Neural progenitor cell (in vitro differentiated cells): ENCODE results near the gene IDUA. TPM values are rescaled to one million over a fixed set of nuclear protein-coding genes. Genes with fewer than 3 reads are reported as not detected.

Experiments used
- DNase-seq: peaks from one replicate; pipeline ENCODE4 v3.0.0-alpha.2; 2016; ENCODE audit warnings: low spot score
- H2AFZ ChIP-seq: fragments of 200-600 bp; sonication (generic); replicated peaks from 2 replicates; pipeline ENCODE4 v1.6.1; 2016; ENCODE audit warnings: antibody characterized with exemption
- H3F3A ChIP-seq: fragments of 200-600 bp; sonication (generic); 2 replicates; pipeline ENCODE4 v1.6.1; 2016; ENCODE audit warnings: antibody characterized with exemption, low read depth
- H3K27ac ChIP-seq: fragments of 200-600 bp; sonication (generic); 2 replicates; pipeline ENCODE4 v1.5.1; 2016; ENCODE audit warnings: mild to moderate bottlenecking
- H3K27me3 ChIP-seq: fragments of 200-600 bp; sonication (generic); 2 replicates; pipeline ENCODE4 v1.6.1; 2016; ENCODE audit warnings: mild to moderate bottlenecking, moderate library complexity
- H3K36me3 ChIP-seq: fragments of 200-600 bp; sonication (generic); 2 replicates; pipeline ENCODE4 v1.5.1; 2016
- H3K4me1 ChIP-seq: fragments of 200-600 bp; sonication (generic); 2 replicates; pipeline ENCODE4 v1.6.1; 2016; ENCODE audit warnings: mixed run types
- H3K4me2 ChIP-seq: fragments of 200-600 bp; sonication (generic); 2 replicates; pipeline ENCODE4 v1.6.1; 2016
- H3K4me3 ChIP-seq: fragments of 200-600 bp; sonication (generic); 2 replicates; pipeline ENCODE4 v1.5.1; 2016
- H3K79me2 ChIP-seq: fragments of 200-600 bp; sonication (generic); 2 replicates; pipeline ENCODE4 v1.6.1; 2016; ENCODE audit warnings: low read depth
- H3K9ac ChIP-seq: fragments of 200-600 bp; sonication (generic); 2 replicates; pipeline ENCODE4 v1.6.1; 2016
- H3K9me3 ChIP-seq: fragments of 200-600 bp; sonication (generic); 2 replicates; pipeline ENCODE4 v1.5.1; 2016; ENCODE audit warnings: low read depth
- H4K20me1 ChIP-seq: fragments of 200-600 bp; sonication (generic); 2 replicates; pipeline ENCODE4 v1.6.1; 2016; ENCODE audit warnings: low read depth
- H3K27ac Mint-ChIP-seq: 3 replicates; pipeline ENCODE4 v1.8.0; 2021; ENCODE audit warnings: mixed read lengths
- H3K27me3 Mint-ChIP-seq: 2 replicates; pipeline ENCODE4 v1.8.0; 2022; ENCODE audit warnings: low read depth, mild to moderate bottlenecking, inconsistent platforms, moderate library complexity, mixed read lengths; ENCODE audit not compliant: insufficient read depth
- H3K36me3 Mint-ChIP-seq: 3 replicates; pipeline ENCODE4 v1.8.0; 2021; ENCODE audit warnings: mixed read lengths
- H3K4me1 Mint-ChIP-seq: 3 replicates; pipeline ENCODE4 v1.8.0; 2021; ENCODE audit warnings: mixed read lengths
- H3K4me3 Mint-ChIP-seq: 3 replicates; pipeline ENCODE4 v1.8.0; 2021; ENCODE audit warnings: mild to moderate bottlenecking, moderate library complexity, mixed read lengths
- H3K9me3 Mint-ChIP-seq: 3 replicates; pipeline ENCODE4 v1.8.0; 2020; ENCODE audit warnings: mixed read lengths
- EZH2 ChIP-seq: fragments of 200-600 bp; sonication (generic); IDR thresholded peaks from 2 replicates; pipeline ENCODE4 v1.6.1; 2017; ENCODE audit warnings: antibody characterized with exemption, mild to moderate bottlenecking, moderate library complexity
- EZH2phosphoT487 ChIP-seq: fragments of 200-600 bp; sonication (generic); IDR thresholded peaks from 2 replicates; pipeline ENCODE4 v1.6.1; 2017; ENCODE audit warnings: antibody characterized with exemption
- total RNA-seq: library from RNA; depleted of rRNA; stranded (reverse); fragments of >200 nt; gene quantifications from 2 replicates; pipeline ENCODE4 v1.2.3, GENCODE V29; 2015; ENCODE audit warnings: low replicate concordance
- TF ChIP-seq, protein P1 (sequence below): fragments of 200-600 bp; sonication (generic); IDR thresholded peaks from 2 replicates; pipeline ENCODE4 v1.5.1; 2017; ENCODE audit warnings: antibody characterized with exemption, mild to moderate bottlenecking

The IDUA gene
- total RNA-seq, 1 donor from 2014 or later = 0.47 TPM

DNA sequence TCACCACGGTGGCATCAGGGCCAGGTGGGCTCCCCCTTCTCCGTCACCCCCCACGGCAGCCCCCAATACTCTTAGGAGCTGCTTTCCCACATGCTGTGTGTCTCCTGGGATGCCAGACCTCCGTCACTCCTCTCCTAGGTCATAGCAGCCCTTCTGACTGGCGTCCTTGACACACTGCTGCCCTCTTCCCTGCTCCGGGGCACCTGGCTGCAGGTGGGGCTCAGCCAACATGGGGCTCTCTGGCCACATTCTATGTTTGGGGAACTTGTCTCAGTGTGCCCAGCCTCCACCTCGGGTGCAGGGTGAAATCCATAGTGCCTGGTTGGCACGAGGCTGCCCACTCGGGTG lies 40.8 kb upstream of the IDUA start:
- H3K4me1 ChIP-seq = peaks cover 13% of the 10 kb centered on the region
- H3K9me3 ChIP-seq = no peaks in the 10 kb centered on the region
- H3K9ac ChIP-seq = no peak overlapping the region
- H3K36me3 Mint-ChIP-seq = no peaks in the 10 kb centered on the region
- H3K79me2 ChIP-seq = no peaks in the 10 kb centered on the region
- peaks cover 12% of the 10 kb centered on the region for H3K4me1 Mint-ChIP-seq
- peaks cover 2% of the 10 kb centered on the region for H3K27me3 Mint-ChIP-seq
- H4K20me1 ChIP-seq = no peaks in the 10 kb centered on the region
- no peak overlapping the region for H3K27ac ChIP-seq
- H3K4me3 ChIP-seq = no peak overlapping the region
- H3K4me3 Mint-ChIP-seq = peak overlapping the region; percentile 34
- no peaks in the 10 kb centered on the region for H3K36me3 ChIP-seq
- no peak for DNase-seq
- H2AFZ ChIP-seq = no peak overlapping the region
- no peak overlapping the region for H3K27ac Mint-ChIP-seq
- TF ChIP-seq, protein P1, sequence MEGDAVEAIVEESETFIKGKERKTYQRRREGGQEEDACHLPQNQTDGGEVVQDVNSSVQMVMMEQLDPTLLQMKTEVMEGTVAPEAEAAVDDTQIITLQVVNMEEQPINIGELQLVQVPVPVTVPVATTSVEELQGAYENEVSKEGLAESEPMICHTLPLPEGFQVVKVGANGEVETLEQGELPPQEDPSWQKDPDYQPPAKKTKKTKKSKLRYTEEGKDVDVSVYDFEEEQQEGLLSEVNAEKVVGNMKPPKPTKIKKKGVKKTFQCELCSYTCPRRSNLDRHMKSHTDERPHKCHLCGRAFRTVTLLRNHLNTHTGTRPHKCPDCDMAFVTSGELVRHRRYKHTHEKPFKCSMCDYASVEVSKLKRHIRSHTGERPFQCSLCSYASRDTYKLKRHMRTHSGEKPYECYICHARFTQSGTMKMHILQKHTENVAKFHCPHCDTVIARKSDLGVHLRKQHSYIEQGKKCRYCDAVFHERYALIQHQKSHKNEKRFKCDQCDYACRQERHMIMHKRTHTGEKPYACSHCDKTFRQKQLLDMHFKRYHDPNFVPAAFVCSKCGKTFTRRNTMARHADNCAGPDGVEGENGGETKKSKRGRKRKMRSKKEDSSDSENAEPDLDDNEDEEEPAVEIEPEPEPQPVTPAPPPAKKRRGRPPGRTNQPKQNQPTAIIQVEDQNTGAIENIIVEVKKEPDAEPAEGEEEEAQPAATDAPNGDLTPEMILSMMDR = no peak
- TF ChIP-seq EZH2phosphoT487 = no peak
- no peak for TF ChIP-seq EZH2
- no peaks in the 10 kb centered on the region for H3K9me3 Mint-ChIP-seq
- no peak overlapping the region for H3K4me2 ChIP-seq
- peaks cover 6% of the 10 kb centered on the region for H3K27me3 ChIP-seq
- H3F3A ChIP-seq = peaks cover 4% of the 10 kb centered on the region

DNA sequence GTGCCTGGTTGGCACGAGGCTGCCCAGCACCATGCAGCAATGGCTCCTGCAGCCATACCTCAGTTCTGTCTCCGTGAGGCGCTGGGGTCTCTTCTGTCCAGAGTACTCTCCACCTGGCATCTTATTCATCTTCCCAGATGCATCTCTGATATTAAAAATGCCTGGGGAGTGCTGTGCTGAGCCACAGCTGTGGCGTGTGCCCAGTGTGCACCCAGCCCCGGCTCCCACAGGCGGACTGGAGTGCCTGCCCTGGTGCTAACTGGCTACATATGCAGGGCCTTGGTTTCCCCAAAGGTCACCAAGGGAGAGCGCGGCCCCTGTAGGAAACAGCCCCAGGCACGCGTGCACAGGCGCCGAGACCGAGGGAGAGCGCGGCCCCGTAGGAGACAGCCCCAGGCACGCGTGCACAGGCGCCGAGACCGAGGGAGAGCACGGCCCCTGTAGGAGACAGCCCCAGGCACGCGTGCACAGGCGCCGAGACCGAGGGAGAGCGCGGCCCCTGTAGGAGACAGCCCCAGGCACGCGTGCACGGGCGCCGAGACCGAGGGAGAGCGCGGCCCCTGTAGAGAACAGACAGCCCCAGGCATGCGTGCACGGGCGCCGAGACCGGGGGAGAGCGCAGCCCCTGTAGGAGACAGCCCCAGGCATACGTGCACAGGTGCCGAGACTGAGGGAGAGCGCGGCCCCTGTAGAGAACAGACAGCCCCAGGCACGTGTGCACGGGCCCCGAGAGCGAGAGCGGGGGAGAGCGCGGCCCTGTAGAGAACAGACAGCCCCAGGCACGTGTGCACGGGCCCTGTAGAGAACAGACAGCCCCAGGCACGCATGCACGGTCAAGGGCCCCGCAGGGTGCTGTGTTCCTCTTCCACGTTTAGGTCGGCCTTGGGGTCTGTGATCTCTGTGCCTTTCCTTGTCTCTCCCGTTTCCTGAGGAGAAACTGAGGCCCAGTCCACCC lies 40.0 kb upstream of the IDUA start:
- peaks cover 4% of the 10 kb centered on the region for H3F3A ChIP-seq
- H3K4me3 Mint-ChIP-seq = no peak overlapping the region
- no peak overlapping the region for H3K4me2 ChIP-seq
- H2AFZ ChIP-seq = no peak overlapping the region
- no peak for DNase-seq
- peaks cover 16% of the 10 kb centered on the region for H3K4me1 ChIP-seq
- H4K20me1 ChIP-seq = no peaks in the 10 kb centered on the region
- no peaks in the 10 kb centered on the region for H3K9me3 Mint-ChIP-seq
- H3K27me3 Mint-ChIP-seq = peaks cover 2% of the 10 kb centered on the region
- H3K27ac ChIP-seq = no peak overlapping the region
- TF ChIP-seq EZH2phosphoT487 = no peak
- TF ChIP-seq EZH2 = no peak
- TF ChIP-seq, protein P1 = no peak
- no peak overlapping the region for H3K9ac ChIP-seq
- no peak overlapping the region for H3K27ac Mint-ChIP-seq
- no peak overlapping the region for H3K4me3 ChIP-seq
- no peaks in the 10 kb centered on the region for H3K9me3 ChIP-seq
- peaks cover 6% of the 10 kb centered on the region for H3K27me3 ChIP-seq
- no peaks in the 10 kb centered on the region for H3K36me3 ChIP-seq
- no peaks in the 10 kb centered on the region for H3K79me2 ChIP-seq
- H3K4me1 Mint-ChIP-seq = peaks cover 14% of the 10 kb centered on the region
- H3K36me3 Mint-ChIP-seq = no peaks in the 10 kb centered on the region

DNA sequence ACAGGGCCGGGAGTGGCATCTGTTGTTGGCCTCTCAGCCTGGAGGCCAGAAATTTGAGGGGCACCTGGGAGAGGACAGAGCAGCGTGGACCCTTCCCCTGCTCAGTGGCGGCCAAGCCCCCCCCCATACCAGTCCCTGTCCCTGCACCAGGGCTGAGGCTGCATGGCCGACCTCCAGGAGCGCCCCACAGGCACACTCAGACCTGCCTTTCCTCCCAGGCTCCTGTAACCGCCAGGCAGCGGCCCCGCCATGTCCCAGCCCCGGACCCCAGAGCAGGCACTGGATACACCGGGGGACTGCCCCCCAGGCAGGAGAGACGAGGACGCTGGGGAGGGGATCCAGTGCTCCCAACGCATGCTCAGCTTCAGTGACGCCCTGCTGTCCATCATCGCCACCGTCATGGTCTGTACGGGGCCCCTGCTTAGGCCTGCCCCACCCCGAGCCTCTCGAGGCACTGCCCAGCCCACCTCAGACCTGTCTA lies 39.3 kb upstream of the IDUA start:
- Histone ChIP-seq H3K79me2 (no peaks in the 10 kb centered on the region), H3K4me1 (peaks cover 16% of the 10 kb centered on the region), H3K9me3 (no peaks in the 10 kb centered on the region), H3K4me2 (no peak overlapping the region), H4K20me1 (no peaks in the 10 kb centered on the region), H3K36me3 (no peaks in the 10 kb centered on the region), H3F3A (peaks cover 4% of the 10 kb centered on the region), H3K27ac (no peak overlapping the region), H3K27me3 (peaks cover 6% of the 10 kb centered on the region), H2AFZ (no peak overlapping the region), H3K4me3 (no peak overlapping the region), H3K9ac (no peak overlapping the region)
- H3K4me1 Mint-ChIP-seq = peaks cover 14% of the 10 kb centered on the region
- H3K36me3 Mint-ChIP-seq = no peaks in the 10 kb centered on the region
- TF ChIP-seq, protein P1 = no peak
- TF ChIP-seq EZH2phosphoT487 (no peak), EZH2 (no peak)
- no peak for DNase-seq
- H3K4me3 Mint-ChIP-seq = no peak overlapping the region
- H3K9me3 Mint-ChIP-seq = no peaks in the 10 kb centered on the region
- no peak overlapping the region for H3K27ac Mint-ChIP-seq
- H3K27me3 Mint-ChIP-seq = peaks cover 3% of the 10 kb centered on the region
